ENCODE data around the gene ADRA2C.

DNA sequence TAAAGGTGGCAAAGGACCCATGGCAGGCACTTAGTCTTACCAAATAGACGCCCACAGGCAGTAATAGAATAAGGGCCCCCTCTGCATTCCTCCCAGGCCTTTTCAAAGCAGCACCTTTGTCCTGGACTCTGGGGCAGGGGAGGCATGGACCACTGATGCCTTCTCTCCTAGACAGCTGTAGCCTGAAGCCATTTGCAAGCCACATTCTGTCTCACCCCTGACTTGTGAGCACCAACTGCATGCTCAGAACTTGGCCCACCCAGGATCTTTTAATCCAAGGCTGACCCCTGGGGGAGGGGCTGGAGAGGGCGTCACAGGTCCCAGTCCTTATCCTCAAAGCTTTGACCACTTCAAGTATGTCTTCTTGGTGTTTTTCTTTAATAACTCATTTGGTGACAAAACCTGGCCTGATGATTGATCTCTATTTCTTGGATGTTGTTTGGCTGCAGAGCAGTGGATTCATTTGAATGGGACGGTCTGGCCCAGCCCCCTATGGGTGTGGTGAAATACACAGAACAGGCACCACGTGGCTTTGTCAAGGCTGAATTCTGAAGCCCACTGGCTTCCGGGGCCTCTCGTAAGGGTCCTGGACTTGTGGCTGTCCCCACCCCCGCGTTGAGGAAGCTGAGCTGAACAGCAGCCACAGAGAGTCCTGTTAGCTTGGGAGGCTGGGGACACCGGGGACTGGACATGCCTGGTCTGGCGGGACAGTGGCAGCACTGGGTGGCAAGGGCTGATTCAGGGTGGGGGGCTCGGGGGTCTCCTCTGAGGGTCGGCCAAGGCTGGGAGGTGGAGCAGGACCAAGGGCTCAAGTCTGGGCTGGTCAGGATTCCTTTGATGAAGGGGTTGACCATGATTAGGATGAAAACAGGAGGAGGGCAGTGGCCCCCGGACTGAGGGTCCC is 36.6 kb downstream of the ADRA2C start:
- TF ChIP-seq, protein P1, sequence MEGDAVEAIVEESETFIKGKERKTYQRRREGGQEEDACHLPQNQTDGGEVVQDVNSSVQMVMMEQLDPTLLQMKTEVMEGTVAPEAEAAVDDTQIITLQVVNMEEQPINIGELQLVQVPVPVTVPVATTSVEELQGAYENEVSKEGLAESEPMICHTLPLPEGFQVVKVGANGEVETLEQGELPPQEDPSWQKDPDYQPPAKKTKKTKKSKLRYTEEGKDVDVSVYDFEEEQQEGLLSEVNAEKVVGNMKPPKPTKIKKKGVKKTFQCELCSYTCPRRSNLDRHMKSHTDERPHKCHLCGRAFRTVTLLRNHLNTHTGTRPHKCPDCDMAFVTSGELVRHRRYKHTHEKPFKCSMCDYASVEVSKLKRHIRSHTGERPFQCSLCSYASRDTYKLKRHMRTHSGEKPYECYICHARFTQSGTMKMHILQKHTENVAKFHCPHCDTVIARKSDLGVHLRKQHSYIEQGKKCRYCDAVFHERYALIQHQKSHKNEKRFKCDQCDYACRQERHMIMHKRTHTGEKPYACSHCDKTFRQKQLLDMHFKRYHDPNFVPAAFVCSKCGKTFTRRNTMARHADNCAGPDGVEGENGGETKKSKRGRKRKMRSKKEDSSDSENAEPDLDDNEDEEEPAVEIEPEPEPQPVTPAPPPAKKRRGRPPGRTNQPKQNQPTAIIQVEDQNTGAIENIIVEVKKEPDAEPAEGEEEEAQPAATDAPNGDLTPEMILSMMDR (IDR thresholded peaks at IDR 0.05; ENCODE audit: low read length), result no peak
- TF ChIP-seq EZH2 (IDR thresholded peaks at IDR 0.05; ENCODE audit: borderline replicate concordance, low read length), result no peak

Data from OCI-LY1 (cell line).